GM12891 (cell line): Measurements from ENCODE around the gene INO80E.

Source experiments
- POLR2A ChIP-seq: IDR thresholded peaks from 2 replicates; pipeline ENCODE4 v1.6.1; 2011; ENCODE audit warnings: low read depth, low read length, control low read depth
- POLR2AphosphoS5 ChIP-seq: IDR thresholded peaks from 2 replicates; pipeline ENCODE4 v1.6.1; 2011; ENCODE audit warnings: low read depth, low read length, control low read depth
- SPI1 ChIP-seq: IDR thresholded peaks from 2 replicates; pipeline ENCODE4 v1.6.1; 2011; ENCODE audit warnings: low read depth, low read length, control low read depth
- TAF1 ChIP-seq: IDR thresholded peaks from 2 replicates; pipeline ENCODE4 v1.6.1; 2011; ENCODE audit warnings: low read depth, low read length, control low read depth

GRCh38 chr16:30049871-30050270, 53.8 kb downstream of the INO80E start:
- TF ChIP-seq POLR2A, result no peak
- no peak for TF ChIP-seq POLR2AphosphoS5
- TF ChIP-seq SPI1, result no peak
- TF ChIP-seq TAF1, result no peak
